Kidney (tissue), 14 donors: Measurements from ENCODE around the gene FKBP10. TPM values are rescaled to one million over a fixed set of nuclear protein-coding genes. Genes with fewer than 3 reads are reported as not detected.
A peak's percentile ranks its signal among the peaks of the same experiment; 100 is the strongest.

Source experiments
- DNase-seq, 5 donors: peaks; one replicate each; pipeline ENCODE4 v3.0.0-alpha.2; 2013 to 2020
- FAIRE-seq: peaks from 2 replicates; lab custom pipeline; 2012; peaks lifted over from hg19 to GRCh38; lab: Jason Lieb, UNC
- H3K27ac ChIP-seq, 2 donors: one replicate each; pipeline ENCODE4 v1.7.0; 2013; ENCODE audit warnings: low read depth in 2 of 2, low read length in 2 of 2, inconsistent platforms in 1 of 2
- H3K27me3 ChIP-seq: one replicate; pipeline ENCODE4 v1.7.1; 2013; ENCODE audit warnings: low read length, inconsistent platforms; ENCODE audit not compliant: control insufficient read depth, insufficient read depth
- H3K36me3 ChIP-seq, 3 donors: one replicate each; pipeline versions ENCODE4 v1.7.0 to v1.7.1; 2013; ENCODE audit warnings: low read length in 3 of 3, control low read depth in 1 of 3, inconsistent platforms in 1 of 3; ENCODE audit not compliant: insufficient read depth in 3 of 3, control insufficient read depth in 2 of 3
- H3K4me1 ChIP-seq, 3 donors: one replicate each; pipeline versions ENCODE4 v1.7.0 to v1.7.1; 2013; ENCODE audit warnings: low read length in 3 of 3, inconsistent platforms in 1 of 3, low read depth in 1 of 3; ENCODE audit not compliant: control insufficient read depth in 2 of 3, insufficient read depth in 2 of 3
- H3K4me3 ChIP-seq, 3 donors: one replicate each; pipeline versions ENCODE4 v1.7.0 to v1.8.1; 2013; ENCODE audit warnings: low read length in 3 of 3, control low read depth in 1 of 3, inconsistent platforms in 1 of 3
- H3K9ac ChIP-seq, 3 donors: one replicate each; pipeline versions ENCODE4 v1.7.0 to v1.7.1; 2013; ENCODE audit warnings: low read length in 3 of 3, control low read depth in 1 of 3, inconsistent platforms in 1 of 3
- H3K9me3 ChIP-seq, 3 donors: one replicate each; pipeline versions ENCODE4 v1.7.0 to v1.7.1; 2013; ENCODE audit warnings: low read length in 3 of 3, control low read depth in 1 of 3, inconsistent platforms in 1 of 3; ENCODE audit not compliant: control insufficient read depth in 2 of 3, insufficient read depth in 1 of 3
- CTCF ChIP-seq: IDR thresholded peaks from 3 replicates; pipeline ENCODE4 v1.5.1; 2012; ENCODE audit warnings: mild to moderate bottlenecking, moderate library complexity, borderline replicate concordance; ENCODE audit not compliant: insufficient read depth; ENCODE audit errors: extremely low read depth
- intact Hi-C: fragments of 100-400 bp; cut with DNase I; formaldehyde crosslinking; loops from one replicate; pipeline ENCODE4 v1.11.1; 2022
- polyA plus RNA-seq: library from polyadenylated mRNA; stranded (reverse); fragments of 350-450 nt; fragmentation: Illumina TruSeq; extraction: RNeasy Lipid Tissue Mini Kit (QIAGEN cat#74804); gene quantifications from one replicate; pipeline ENCODE4 v1.2.3, GENCODE V29; 2014; ENCODE audit warnings: low read depth, low replicate concordance; ENCODE audit not compliant: insufficient read depth
- total RNA-seq: library from RNA; stranded (reverse); fragmentation: NEBNext Ultra II Directional; extraction: Animal tissue kit (Norgen Biotek cat#: 25700); gene quantifications from one replicate; pipeline ENCODE4 v1.2.1, GENCODE V29; 2021
- donor health status: control.
- donor health status: control.
- donor health status: control.
- donor health status: control.
- donor health status: control.
- donor health status: DM: yes; HTN: yes; CAD: no.
- donor health status: Normal renal cell carcinoma (clear cell type).

Gene FKBP10
- total and polyA plus RNA-seq, 2 donors from 2014 or later, result 19.6 to 38.3 TPM

- peak overlapping the region in 2 of 3 donors; percentile 11 to 42 for H3K9ac ChIP-seq
These were observed 30.7 kb upstream of the FKBP10 start for GRCh38 chr17:41782142-41782541.

GRCh38 chr17:41784207-41784744, 28.5 kb upstream of the FKBP10 start:
- TF ChIP-seq CTCF, result no peak
- DNase-seq (peak; percentile 85 to 92 (median 89)), FAIRE-seq (no peak)
- Histone ChIP-seq H3K4me3 (peak overlapping the region; percentile 65 to 82 (median 79)), H3K9ac (peak overlapping the region; percentile 28 to 65 (median 62)), H3K27ac (peak overlapping the region; percentile 91 to 97), H3K4me1 (peaks cover 2 to 33% (median 30%) of the 10 kb centered on the region in 3 donors), H3K36me3 (peaks cover 0 to 4% (median 0%) of the 10 kb centered on the region in 3 donors), H3K27me3 (no peaks in the 10 kb centered on the region), H3K9me3 (no peaks in the 10 kb centered on the region)
- intact Hi-C loops, result no loop called here

More at GRCh38 chr17:41782142-41782541, 30.7 kb upstream of the FKBP10 start:
- intact Hi-C loops, result no loop called here
- DNase-seq, result peak in 1 of 5 donors; percentile 73
- H3K9me3 ChIP-seq, result no peaks in the 10 kb centered on the region
- no peak for FAIRE-seq
- H3K4me3 ChIP-seq, result peak overlapping the region in 2 of 3 donors; percentile 5 to 82
- H3K27ac ChIP-seq, result peak overlapping the region; percentile 73 to 84
- no peaks in the 10 kb centered on the region for H3K27me3 ChIP-seq
- TF ChIP-seq CTCF, result no peak
- H3K4me1 ChIP-seq, result peaks cover 4 to 41% (median 38%) of the 10 kb centered on the region in 3 donors
- peaks cover 0 to 4% (median 0%) of the 10 kb centered on the region in 3 donors for H3K36me3 ChIP-seq

- peak overlapping the region; percentile 57 to 84 (median 64) for H3K9ac ChIP-seq
- DNase-seq (peak in 4 of 5 donors; percentile 83 to 96 (median 90)), FAIRE-seq (no peak)
- no peaks in the 10 kb centered on the region for H3K9me3 ChIP-seq
- peaks cover 0 to 33% (median 23%) of the 10 kb centered on the region in 3 donors for H3K4me1 ChIP-seq
- no peak for TF ChIP-seq CTCF
- no peaks in the 10 kb centered on the region for H3K27me3 ChIP-seq
- H3K36me3 ChIP-seq, result peaks cover 0 to 4% (median 0%) of the 10 kb centered on the region in 3 donors
- intact Hi-C loops, result no loop called here
- peak overlapping the region; percentile 75 to 82 (median 79) for H3K4me3 ChIP-seq
- peak overlapping the region; percentile 91 to 97 for H3K27ac ChIP-seq
These were observed 27.5 kb upstream of the FKBP10 start for GRCh38 chr17:41785091-41785858.
